SIG-M5 treated with dmso at 0.1 percent for 504 hours (cell line): Measurements from ENCODE around the gene GCGR.

Experiments
- DNase-seq: peaks from one replicate; lab custom pipeline; 2025; ENCODE audit not compliant: unreplicated experiment; lab: John Stamatoyannopoulos, UW

Gene GCGR

GRCh38 chr17:81845881-81846742, 42.2 kb downstream of the GCGR start:
- no peak for DNase-seq

GRCh38 chr17:81846743-81847689, 43.1 kb downstream of the GCGR start:
- DNase-seq, result no peak

- DNase-seq, result no peak
These were observed 45.5 kb downstream of the GCGR start for GRCh38 chr17:81849457-81849856.

- no peak for DNase-seq
These were observed 47.5 kb downstream of the GCGR start for GRCh38 chr17:81851423-81851822.

GRCh38 chr17:81852237-81852636, 48.3 kb downstream of the GCGR start:
- no peak for DNase-seq

GRCh38 chr17:81854974-81855774, 51.2 kb downstream of the GCGR start:
- DNase-seq, result no peak

- DNase-seq, result peak; percentile 43
These were observed 54.4 kb downstream of the GCGR start for GRCh38 chr17:81858170-81858966.

- DNase-seq, result peak; percentile 54
These were observed 55.3 kb downstream of the GCGR start for GRCh38 chr17:81858967-81859905.

GRCh38 chr17:81859906-81860755, 56.2 kb downstream of the GCGR start, which contains the start of gene P4HB:
Gene P4HB (minus strand): TSS chr17:81860535. CDS start chr17:81860471, 64 bp downstream.
- DNase-seq, result no peak

GRCh38 chr17:81860756-81861568, 57.0 kb downstream of the GCGR start:
- DNase-seq, result peak; percentile 100

GRCh38 chr17:81863123-81863675, 59.2 kb downstream of the GCGR start:
- DNase-seq, result no peak
